GM19193 (cell line): ENCODE data around the gene POU4F1.

ENCODE experiments used
- POLR2A ChIP-seq: IDR thresholded peaks from 4 replicates; pipeline ENCODE4 v1.6.1; 2011; ENCODE audit not compliant: insufficient read depth, insufficient read length; ENCODE audit errors: extremely low read depth

POU4F1 gene

GRCh38 chr13:78603240-78603957, at the start of gene POU4F1:
POU4F1 (minus strand) TSS chr13:78603552; CDS start chr13:78603326, 226 bp downstream.
- no peak for TF ChIP-seq POLR2A

GRCh38 chr13:78652651-78653050, 49.3 kb upstream of the POU4F1 start:
- no peak for TF ChIP-seq POLR2A

GRCh38 chr13:78650717-78651083, 47.3 kb upstream of the POU4F1 start:
- no peak for TF ChIP-seq POLR2A

GRCh38 chr13:78649997-78650716, 46.8 kb upstream of the POU4F1 start:
- no peak for TF ChIP-seq POLR2A

GRCh38 chr13:78638216-78638615, 34.9 kb upstream of the POU4F1 start:
- TF ChIP-seq POLR2A = no peak

GRCh38 chr13:78636495-78636894, 33.1 kb upstream of the POU4F1 start:
- TF ChIP-seq POLR2A = no peak

GRCh38 chr13:78632996-78633395, 29.6 kb upstream of the POU4F1 start:
- TF ChIP-seq POLR2A = no peak

GRCh38 chr13:78631077-78631476, 27.7 kb upstream of the POU4F1 start:
- TF ChIP-seq POLR2A = no peak

- no peak for TF ChIP-seq POLR2A
Measured at GRCh38 chr13:78630511-78630910, 27.2 kb upstream of the POU4F1 start.

GRCh38 chr13:78625384-78625783, 22.0 kb upstream of the POU4F1 start:
- no peak for TF ChIP-seq POLR2A

GRCh38 chr13:78623132-78623531, 19.8 kb upstream of the POU4F1 start:
- TF ChIP-seq POLR2A = no peak

GRCh38 chr13:78620936-78621470, 17.7 kb upstream of the POU4F1 start:
- no peak for TF ChIP-seq POLR2A

- TF ChIP-seq POLR2A = no peak
Measured at GRCh38 chr13:78618411-78618810, 15.1 kb upstream of the POU4F1 start.

GRCh38 chr13:78611040-78611439, 7.7 kb upstream of the POU4F1 start:
- TF ChIP-seq POLR2A = no peak

GRCh38 chr13:78610381-78610883, 7.1 kb upstream of the POU4F1 start:
- TF ChIP-seq POLR2A = no peak
